ENCODE measurements around the gene FAM229B.
A peak's percentile ranks its signal among the peaks of the same experiment; 100 is the strongest.
"Not testable (repeated sequence)": the region's sequence is repeated elsewhere in the genome, so short reads cannot be mapped to it uniquely, and the experiment has no call there.

Gene FAM229B

GRCh38 chr6:112087136-112087911, at the start of gene FAM229B, which contains the start of gene TUBE1:
Gene FAM229B (plus strand): TSS chr6:112087591. CDS start chr6:112099284, 11,693 bp downstream.
Gene TUBE1 (minus strand): TSS chr6:112087482. CDS start chr6:112087434, 48 bp downstream.
- peak; percentile 93 for FAIRE-seq

- FAIRE-seq, result no peak
These were observed 49.6 kb upstream of the FAM229B start for GRCh38 chr6:112037783-112038216.

- FAIRE-seq, result no peak
These were observed 49.1 kb upstream of the FAM229B start for GRCh38 chr6:112038268-112038667.

- no peak for FAIRE-seq
These were observed 48.5 kb upstream of the FAM229B start for GRCh38 chr6:112038756-112039430.

GRCh38 chr6:112039431-112039770, 48.0 kb upstream of the FAM229B start:
- no peak for FAIRE-seq

- FAIRE-seq, result no peak
These were observed 46.4 kb upstream of the FAM229B start for GRCh38 chr6:112040956-112041355.

GRCh38 chr6:112041535-112041934, 45.9 kb upstream of the FAM229B start:
- no peak for FAIRE-seq

- FAIRE-seq, result peak; percentile 93
These were observed 44.1 kb upstream of the FAM229B start for GRCh38 chr6:112043032-112044007.

GRCh38 chr6:112044196-112044595, 43.2 kb upstream of the FAM229B start:
- no peak for FAIRE-seq

- FAIRE-seq, result no peak
These were observed 42.5 kb upstream of the FAM229B start for GRCh38 chr6:112044856-112045255.

GRCh38 chr6:112047523-112047922, 39.9 kb upstream of the FAM229B start:
- FAIRE-seq, result not testable (repeated sequence)

GRCh38 chr6:112049026-112049799, 38.2 kb upstream of the FAM229B start:
- no peak for FAIRE-seq

- FAIRE-seq, result no peak
These were observed 37.4 kb upstream of the FAM229B start for GRCh38 chr6:112049996-112050395.

GRCh38 chr6:112050429-112050828, 37.0 kb upstream of the FAM229B start:
- no peak for FAIRE-seq

- not testable (repeated sequence) for FAIRE-seq
These were observed 36.1 kb upstream of the FAM229B start for GRCh38 chr6:112051251-112051740.

GRCh38 chr6:112054001-112054400, 33.4 kb upstream of the FAM229B start, which contains the start of gene CCN6:
Gene CCN6 (plus strand): TSS chr6:112054104. CDS start chr6:112054358, 254 bp downstream.
- no peak for FAIRE-seq

GRCh38 chr6:112054555-112055190, 32.7 kb upstream of the FAM229B start:
- no peak for FAIRE-seq

- FAIRE-seq, result no peak
These were observed 29.0 kb upstream of the FAM229B start for GRCh38 chr6:112058243-112059032.

GRCh38 chr6:112061605-112062004, 25.8 kb upstream of the FAM229B start:
- no peak for FAIRE-seq

- no peak for FAIRE-seq
These were observed 24.4 kb upstream of the FAM229B start for GRCh38 chr6:112062966-112063365.

All from G401.6 (cell line).